Globus pallidus (tissue), 1 donor: ENCODE data around the gene FHL2.
"Not testable (repeated sequence)": the region's sequence is repeated elsewhere in the genome, so short reads cannot be mapped to it uniquely, and the experiment has no call there.

Source experiments
- DNase-seq: peaks from one replicate; pipeline ENCODE4 v3.0.0-alpha.2; 2015; ENCODE audit warnings: low spot score

The FHL2 gene

GRCh38 chr2:105398336-105399206, at the start of gene FHL2:
FHL2 (minus strand) TSS chr2:105399051; CDS start chr2:105386516, 12,535 bp downstream.
- no peak for DNase-seq

GRCh38 chr2:105447476-105447875, 48.6 kb upstream of the FHL2 start:
- DNase-seq = no peak

DNA sequence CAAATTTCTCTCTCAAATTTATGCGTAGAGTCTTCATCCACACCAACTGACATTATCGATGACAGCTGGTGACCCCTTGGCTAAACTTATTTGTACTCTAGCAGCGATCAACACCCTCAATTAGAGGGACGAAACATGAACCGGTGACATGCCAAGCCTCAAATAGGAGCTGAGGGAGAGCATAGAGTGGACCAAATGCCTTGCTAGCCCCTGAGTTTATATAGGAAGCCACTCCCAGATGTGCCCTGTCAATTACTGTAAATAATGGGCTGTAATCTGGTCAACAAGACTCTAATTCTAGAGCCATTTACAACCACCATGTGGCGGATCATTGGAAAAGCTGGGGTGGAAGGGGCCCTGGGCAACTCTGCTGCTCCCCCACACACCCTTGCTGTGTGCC, 47.6 kb upstream of the FHL2 start:
- DNase-seq = no peak

- no peak for DNase-seq
These were observed 47.1 kb upstream of the FHL2 start for GRCh38 chr2:105445976-105446375.

DNA sequence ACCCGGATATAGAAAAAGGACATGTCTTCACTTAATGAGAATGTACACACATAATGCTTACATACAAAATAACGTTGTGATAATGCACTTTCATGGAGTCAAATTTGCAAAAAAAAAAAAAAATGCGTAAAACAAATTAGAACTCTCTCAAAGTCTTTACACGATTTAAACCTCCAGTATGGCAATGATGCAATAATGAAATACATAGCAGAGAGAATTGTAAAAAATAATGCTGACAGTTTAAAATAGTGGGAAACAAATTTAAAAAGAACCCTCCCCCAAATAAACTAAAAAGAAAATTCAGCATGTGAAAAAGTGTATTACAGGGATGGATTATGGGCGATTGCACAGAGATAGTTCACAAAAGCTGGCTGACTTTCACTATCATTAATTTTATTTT, 46.6 kb upstream of the FHL2 start:
- no peak for DNase-seq

DNA sequence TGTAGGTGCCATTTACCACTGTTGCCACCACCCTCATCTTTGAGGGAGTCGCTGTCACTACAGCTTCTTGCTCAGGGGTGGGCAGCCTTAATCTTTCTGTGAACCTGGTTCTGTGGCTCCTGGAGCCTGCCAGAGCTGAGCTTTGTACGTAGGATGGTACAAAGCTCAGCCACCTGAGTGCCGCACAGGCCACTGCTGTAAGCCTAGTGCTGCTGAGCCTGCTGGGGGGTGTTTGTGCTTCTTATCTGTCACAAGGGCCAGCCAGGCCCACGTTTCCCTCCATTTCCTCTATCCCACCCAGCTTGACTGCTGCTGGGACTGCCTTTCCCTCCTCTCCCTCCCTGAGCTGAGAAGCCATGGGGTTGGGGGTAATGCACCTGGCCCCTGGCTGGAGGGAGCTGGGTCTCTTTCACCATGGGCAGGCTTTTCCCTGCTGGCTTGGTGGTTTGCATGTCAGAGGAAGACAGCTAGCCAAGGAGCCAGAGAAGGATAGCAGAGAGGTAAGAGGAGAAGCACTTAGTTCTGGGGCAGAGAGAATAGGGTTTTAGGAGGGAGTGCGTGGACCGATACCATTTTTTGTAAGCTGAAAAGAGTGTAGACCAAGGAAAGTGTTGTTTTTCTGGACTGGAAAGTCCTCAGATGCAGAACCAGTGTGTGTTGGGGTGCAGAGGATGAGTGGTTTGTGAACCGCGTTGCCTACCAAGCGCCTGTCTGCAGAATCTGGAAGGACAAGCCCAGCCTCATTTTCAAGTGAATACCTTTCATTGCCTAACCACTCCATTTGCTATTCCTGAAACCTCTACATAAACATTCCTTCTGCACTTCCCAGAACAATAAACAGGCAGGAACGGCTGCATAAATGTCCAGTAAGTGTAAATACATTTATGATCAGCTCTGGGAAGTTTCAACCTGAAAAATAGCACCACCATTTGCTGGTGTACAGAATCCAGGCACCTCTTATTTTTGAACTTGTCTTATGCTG, 45.1 kb upstream of the FHL2 start:
- DNase-seq = no peak

- no peak for DNase-seq
These were observed 43.9 kb upstream of the FHL2 start for GRCh38 chr2:105442721-105443120.

GRCh38 chr2:105442056-105442455, 43.2 kb upstream of the FHL2 start:
- DNase-seq = no peak

- no peak for DNase-seq
These were observed 40.3 kb upstream of the FHL2 start for GRCh38 chr2:105439141-105439540.

- no peak for DNase-seq
These were observed 39.5 kb upstream of the FHL2 start for GRCh38 chr2:105438104-105438929.

DNA sequence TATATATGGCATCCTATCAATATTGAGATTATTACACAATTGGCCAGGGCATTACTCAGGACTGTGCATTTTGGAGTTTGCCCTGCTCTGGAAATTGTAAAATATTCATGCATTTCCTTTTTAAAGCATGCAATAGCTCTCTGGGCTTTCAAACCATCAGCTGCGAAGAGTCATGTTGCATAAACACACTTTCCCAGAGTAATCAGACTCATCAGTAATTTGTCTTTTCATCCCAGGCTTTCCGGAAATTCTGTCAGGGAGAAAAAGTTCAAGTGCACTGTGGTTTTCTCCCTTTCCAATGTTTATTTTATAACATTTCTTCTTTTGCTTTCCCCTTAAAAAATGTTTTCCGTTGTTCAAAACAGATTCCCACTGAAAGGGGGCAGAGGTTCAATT, 38.9 kb upstream of the FHL2 start:
- no peak for DNase-seq

DNA sequence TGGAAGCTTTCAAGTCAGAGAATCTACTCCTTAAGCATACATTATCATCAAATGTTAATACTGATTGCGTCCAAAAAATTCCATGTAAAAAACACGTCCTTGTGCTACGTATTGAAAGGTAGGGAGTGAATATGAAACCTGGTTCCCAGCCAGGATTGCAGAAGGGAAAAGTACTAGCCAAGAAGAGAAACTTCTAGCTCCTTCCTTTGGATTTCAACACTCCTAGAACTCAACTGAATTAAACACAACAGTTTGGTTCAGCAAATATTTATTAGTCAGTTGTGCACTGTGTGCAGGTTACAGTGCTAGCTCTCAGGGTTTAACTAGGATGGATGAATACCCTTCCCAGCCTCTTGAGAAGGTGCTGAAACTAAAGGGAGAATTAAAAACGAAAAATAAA, 33.9 kb upstream of the FHL2 start:
- DNase-seq = no peak

GRCh38 chr2:105432044-105432399, 33.2 kb upstream of the FHL2 start:
- no peak for DNase-seq

DNA sequence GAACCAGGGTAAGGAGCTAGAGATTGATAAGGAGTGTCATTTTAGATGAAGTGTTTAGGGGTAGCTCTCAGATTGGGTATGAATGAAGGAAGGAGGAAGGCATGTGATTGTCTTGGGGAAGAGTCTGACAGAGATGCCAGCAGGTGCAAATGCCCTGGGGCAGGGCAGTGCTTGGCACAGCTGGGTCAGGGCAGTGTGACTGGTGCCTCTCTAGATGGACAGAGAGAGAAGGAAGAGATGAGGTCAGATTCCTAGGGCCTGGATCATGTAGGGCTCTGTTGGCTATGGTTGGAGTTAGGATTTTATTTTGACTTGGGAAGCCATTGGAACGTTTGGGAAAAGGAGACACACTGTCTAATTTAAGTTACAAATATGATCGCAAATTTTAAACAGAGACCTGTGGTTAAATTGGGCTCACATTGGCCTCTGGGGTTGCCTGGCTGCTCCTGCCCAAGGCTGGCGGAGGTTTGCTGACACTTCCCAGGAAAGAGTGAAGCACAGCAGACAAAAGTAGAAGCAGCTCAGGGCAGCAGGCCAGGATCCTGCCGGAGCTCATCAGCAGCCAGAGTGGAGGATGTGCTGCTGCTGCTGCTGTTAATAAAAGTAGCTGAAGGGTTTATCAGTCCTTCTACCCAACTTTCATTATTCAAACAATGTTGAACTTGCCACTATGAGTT, 32.7 kb upstream of the FHL2 start:
- DNase-seq = no peak

GRCh38 chr2:105428387-105429018, 29.7 kb upstream of the FHL2 start:
- DNase-seq = no peak

GRCh38 chr2:105427485-105427884, 28.6 kb upstream of the FHL2 start:
- DNase-seq = no peak

DNA sequence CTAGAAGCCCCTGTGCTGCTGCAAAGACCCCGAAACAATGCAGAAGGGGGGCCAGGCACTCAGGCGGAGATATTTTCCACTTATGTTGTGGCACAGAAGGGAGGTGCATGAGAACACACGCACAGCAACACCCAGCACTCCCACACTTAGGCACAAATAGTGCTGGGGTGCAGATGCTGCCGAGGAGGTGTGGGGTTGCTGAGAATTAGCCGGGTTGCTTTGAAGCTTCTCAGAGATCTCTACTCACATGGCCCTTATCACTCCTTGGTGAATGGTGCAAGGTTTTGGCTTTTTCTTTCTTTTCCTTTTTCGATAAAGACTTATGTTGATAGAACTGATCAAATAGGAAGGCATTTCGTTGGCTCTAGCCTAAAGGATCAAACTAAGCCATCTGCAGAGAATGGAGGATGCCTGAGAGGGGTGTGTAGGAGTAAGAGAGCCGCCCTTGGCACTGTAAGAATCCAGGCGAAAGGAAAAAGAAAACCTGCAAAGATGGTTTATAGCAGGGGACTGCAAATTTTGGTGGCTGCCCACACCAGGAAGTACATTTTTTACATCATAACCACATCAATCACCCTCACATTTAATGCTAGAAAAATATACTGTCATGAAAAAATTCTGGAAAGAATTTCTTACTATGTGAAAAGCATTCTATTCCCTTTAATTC, 27.9 kb upstream of the FHL2 start:
- no peak for DNase-seq

DNA sequence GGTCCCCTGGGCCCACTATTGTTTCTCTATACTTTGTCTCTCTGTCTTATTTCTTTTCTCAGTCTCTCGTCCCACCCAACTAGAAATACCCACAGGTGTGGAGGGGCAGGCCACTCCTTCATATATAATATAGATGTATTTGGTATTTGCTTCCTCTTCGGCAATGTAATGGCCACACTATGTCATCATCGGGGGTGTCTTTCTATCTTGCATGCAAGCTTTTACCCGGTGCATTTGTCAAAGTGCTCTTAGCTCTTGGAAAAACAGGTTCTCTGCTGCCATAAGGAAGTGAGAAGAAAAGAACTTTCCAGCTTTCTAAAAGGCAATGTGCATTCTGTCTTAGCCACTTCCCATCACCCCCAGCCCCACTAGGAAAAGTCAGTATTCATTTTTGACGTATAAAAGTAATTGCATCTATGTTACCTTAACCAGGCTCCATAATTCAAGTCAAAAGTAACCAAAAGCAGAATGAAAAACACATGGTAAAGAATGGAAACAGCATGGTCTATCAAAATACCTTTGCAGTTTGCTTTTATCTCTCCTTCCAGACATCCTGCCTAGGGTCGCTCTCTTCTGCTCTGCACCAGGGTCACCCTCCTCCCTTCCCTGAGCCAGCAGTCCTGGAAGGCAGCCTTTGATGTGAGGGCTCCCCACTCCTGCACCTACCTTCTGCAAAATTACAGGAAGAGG, 27.2 kb upstream of the FHL2 start:
- DNase-seq = no peak

GRCh38 chr2:105424836-105425235, 26.0 kb upstream of the FHL2 start:
- DNase-seq = not testable (repeated sequence)

DNA sequence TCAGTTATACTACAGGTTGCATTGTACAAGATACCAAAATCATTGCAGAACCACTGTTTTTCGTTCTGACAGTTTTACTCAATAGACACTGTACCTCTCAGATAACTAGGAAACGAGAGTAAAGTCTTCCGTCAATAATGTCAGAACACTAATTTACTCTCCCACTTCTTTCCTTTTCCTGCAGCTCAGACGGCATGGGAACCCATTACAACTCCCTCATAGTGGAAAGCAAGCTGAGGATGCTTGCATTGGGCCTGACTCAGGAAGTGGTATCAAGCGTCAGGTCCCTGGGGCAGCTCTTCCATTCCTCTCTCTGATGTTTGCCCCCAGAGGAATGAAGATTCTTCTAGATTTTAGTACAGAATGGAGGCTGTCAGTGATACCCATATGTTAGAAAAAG, 23.9 kb upstream of the FHL2 start:
- DNase-seq = no peak
